H7 (cell line): ENCODE results near the gene PPP2R1A. TPM values are rescaled to one million over a fixed set of nuclear protein-coding genes. Genes with fewer than 3 reads are reported as not detected.
"Not testable (repeated sequence)": the region's sequence is repeated elsewhere in the genome, so short reads cannot be mapped to it uniquely, and the experiment has no call there.

Source experiments
- DNase-seq: peaks from one replicate; pipeline ENCODE4 v3.0.0; 2012
- H3K27me3 ChIP-seq: 2 replicates; pipeline ENCODE4 v1.6.0; 2011; ENCODE audit warnings: mild to moderate bottlenecking, low read length; ENCODE audit not compliant: control insufficient read depth, insufficient read depth
- H3K36me3 ChIP-seq: replicated peaks from 2 replicates; pipeline ENCODE4 v1.5.1; 2011; ENCODE audit warnings: low read length; ENCODE audit not compliant: control insufficient read depth, insufficient read depth
- H3K4me3 ChIP-seq: 2 replicates; pipeline ENCODE4 v1.5.1; 2011; ENCODE audit warnings: low read depth, mild to moderate bottlenecking, control low read depth, low read length, moderate library complexity; ENCODE audit not compliant: insufficient read depth
- total RNA-seq: library from RNA; depleted of rRNA; stranded (reverse); fragments of >200 nt; shearing (Covaris generic); gene quantifications from 2 replicates; pipeline ENCODE4 v1.2.3, GENCODE V29; 2014

PPP2R1A gene
- total RNA-seq, 1 experiment from 2014 or later: 439 TPM

GRCh38 chr19:52190487-52191293, 838 bp downstream of the PPP2R1A start:
- H3K27me3 ChIP-seq: no peaks in the 10 kb centered on the region
- no peak for DNase-seq
- peak overlapping the region; percentile 91 for H3K4me3 ChIP-seq
- H3K36me3 ChIP-seq: peaks cover 6% of the 10 kb centered on the region

GRCh38 chr19:52191389-52191788, 1.5 kb downstream of the PPP2R1A start:
- Histone ChIP-seq H3K27me3 (no peaks in the 10 kb centered on the region), H3K4me3 (peak overlapping the region; percentile 91), H3K36me3 (peaks cover 6% of the 10 kb centered on the region)
- no peak for DNase-seq

GRCh38 chr19:52191951-52192350, 2.1 kb downstream of the PPP2R1A start:
- H3K36me3 ChIP-seq: peaks cover 10% of the 10 kb centered on the region
- no peak for DNase-seq
- no peak overlapping the region for H3K4me3 ChIP-seq
- H3K27me3 ChIP-seq: no peaks in the 10 kb centered on the region

- H3K4me3 ChIP-seq: no peak overlapping the region
- DNase-seq: no peak
- H3K36me3 ChIP-seq: peaks cover 19% of the 10 kb centered on the region
- no peaks in the 10 kb centered on the region for H3K27me3 ChIP-seq
These were observed 6.6 kb downstream of the PPP2R1A start for GRCh38 chr19:52196256-52196967.

GRCh38 chr19:52197964-52198363, 8.1 kb downstream of the PPP2R1A start:
- Histone ChIP-seq H3K27me3 (no peaks in the 10 kb centered on the region), H3K4me3 (no peak overlapping the region), H3K36me3 (peaks cover 32% of the 10 kb centered on the region)
- no peak for DNase-seq

DNA sequence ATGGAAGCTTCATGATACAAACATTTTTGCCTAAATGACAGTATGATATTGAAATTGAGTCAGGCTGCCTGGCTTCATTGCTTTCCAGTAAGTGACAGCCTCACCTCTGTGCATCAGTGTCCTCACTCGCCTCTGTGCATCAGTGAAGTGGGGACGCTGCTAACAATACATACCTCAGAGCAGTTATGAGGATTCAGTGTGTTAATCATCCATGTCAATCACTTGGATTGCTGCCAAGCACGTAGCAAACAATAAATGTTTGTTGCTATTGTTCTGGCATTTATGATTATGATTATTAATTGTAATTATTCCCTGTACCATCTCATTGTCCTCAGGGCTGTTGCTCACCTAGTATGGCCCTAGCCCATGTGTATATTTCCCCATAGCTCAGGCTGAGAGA, 8.8 kb downstream of the PPP2R1A start:
- Histone ChIP-seq H3K36me3 (peaks cover 35% of the 10 kb centered on the region), H3K4me3 (no peak overlapping the region), H3K27me3 (no peaks in the 10 kb centered on the region)
- no peak for DNase-seq

DNA sequence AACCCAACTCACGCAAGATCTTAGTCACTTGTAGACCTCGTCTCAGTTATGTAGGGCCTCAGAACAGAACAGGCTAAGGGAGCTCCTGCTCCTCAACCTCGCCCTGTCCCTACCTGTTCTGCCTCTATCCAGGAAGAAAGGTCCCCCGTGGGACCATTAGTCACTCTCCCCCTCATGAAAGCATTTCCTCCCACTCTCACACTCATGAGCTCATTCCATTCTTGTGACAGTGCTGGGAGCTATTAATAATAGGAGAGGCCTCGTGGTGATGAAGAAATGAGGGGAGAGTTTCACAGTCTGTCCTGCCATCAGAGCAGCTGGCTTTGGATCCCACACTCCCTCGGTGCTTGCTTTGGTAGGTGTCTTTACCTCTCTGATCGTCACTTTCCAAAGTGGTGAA, 10.2 kb downstream of the PPP2R1A start:
- DNase-seq: no peak
- no peak overlapping the region for H3K4me3 ChIP-seq
- H3K27me3 ChIP-seq: no peaks in the 10 kb centered on the region
- peaks cover 46% of the 10 kb centered on the region for H3K36me3 ChIP-seq

- not testable (repeated sequence) for DNase-seq, H3K27me3 ChIP-seq, H3K4me3 ChIP-seq
- peaks cover 51% of the 10 kb centered on the region for H3K36me3 ChIP-seq
These were observed 11.0 kb downstream of the PPP2R1A start for GRCh38 chr19:52200755-52201391.

GRCh38 chr19:52206481-52206880, 16.6 kb downstream of the PPP2R1A start:
- no peaks in the 10 kb centered on the region for H3K27me3 ChIP-seq
- DNase-seq: no peak
- H3K36me3 ChIP-seq: peaks cover 60% of the 10 kb centered on the region
- H3K4me3 ChIP-seq: no peak overlapping the region

GRCh38 chr19:52211203-52211602, 21.4 kb downstream of the PPP2R1A start:
- Histone ChIP-seq H3K36me3 (peaks cover 54% of the 10 kb centered on the region), H3K4me3 (no peak overlapping the region), H3K27me3 (no peaks in the 10 kb centered on the region)
- DNase-seq: no peak

- no peak for DNase-seq
- Histone ChIP-seq H3K36me3 (peaks cover 54% of the 10 kb centered on the region), H3K4me3 (no peak overlapping the region), H3K27me3 (no peaks in the 10 kb centered on the region)
These were observed 22.2 kb downstream of the PPP2R1A start for GRCh38 chr19:52211926-52212571.

- no peak overlapping the region for H3K4me3 ChIP-seq
- H3K36me3 ChIP-seq: peaks cover 54% of the 10 kb centered on the region
- no peaks in the 10 kb centered on the region for H3K27me3 ChIP-seq
- no peak for DNase-seq
These were observed 22.9 kb downstream of the PPP2R1A start for GRCh38 chr19:52212572-52213255.

- no peaks in the 10 kb centered on the region for H3K27me3 ChIP-seq
- no peak overlapping the region for H3K4me3 ChIP-seq
- H3K36me3 ChIP-seq: peaks cover 59% of the 10 kb centered on the region
- no peak for DNase-seq
These were observed 24.4 kb downstream of the PPP2R1A start for GRCh38 chr19:52214241-52214640.

- Histone ChIP-seq H3K27me3 (no peaks in the 10 kb centered on the region), H3K4me3 (no peak overlapping the region), H3K36me3 (peaks cover 72% of the 10 kb centered on the region)
- no peak for DNase-seq
These were observed 26.5 kb downstream of the PPP2R1A start for GRCh38 chr19:52216401-52216800.
